GM12864 (cell line): ENCODE results near the gene ALDH7A1.

Source experiments
- DNase-seq: peaks from one replicate; pipeline ENCODE4 v3.0.0-alpha.2; 2011; ENCODE audit warnings: low read depth
- H3K4me3 ChIP-seq: 2 replicates; pipeline ENCODE4 v1.5.1; 2011; ENCODE audit warnings: mild to moderate bottlenecking, low read depth, low read length, control low read depth
- CTCF ChIP-seq: IDR thresholded peaks from 2 replicates; pipeline ENCODE4 v1.5.1; 2011; ENCODE audit warnings: low read depth, mild to moderate bottlenecking, moderate library complexity, low read length, control low read depth, inconsistent platforms; ENCODE audit errors: missing control alignments

The ALDH7A1 gene

GRCh38 chr5:126499853-126500342 is 95.1 kb downstream of the ALDH7A1 start:
- no peak overlapping the region for H3K4me3 ChIP-seq
- TF ChIP-seq CTCF, result peak; percentile 74
- peak; percentile 46 for DNase-seq

GRCh38 chr5:126499278-126499677 is 95.7 kb downstream of the ALDH7A1 start:
- no peak overlapping the region for H3K4me3 ChIP-seq
- DNase-seq, result no peak
- TF ChIP-seq CTCF, result no peak

- peak; percentile 21 for DNase-seq
- H3K4me3 ChIP-seq, result no peak overlapping the region
- no peak for TF ChIP-seq CTCF
Measured at GRCh38 chr5:126497506-126497905, 97.5 kb downstream of the ALDH7A1 start.

GRCh38 chr5:126494393-126494792 is 100.6 kb downstream of the ALDH7A1 start:
- no peak overlapping the region for H3K4me3 ChIP-seq
- no peak for TF ChIP-seq CTCF
- DNase-seq, result no peak

GRCh38 chr5:126492939-126493338 is 102.1 kb downstream of the ALDH7A1 start:
- DNase-seq, result no peak
- TF ChIP-seq CTCF, result peak; percentile 19
- H3K4me3 ChIP-seq, result no peak overlapping the region

- no peak for TF ChIP-seq CTCF
- no peak overlapping the region for H3K4me3 ChIP-seq
- DNase-seq, result no peak
Measured at GRCh38 chr5:126490167-126490940, 104.7 kb downstream of the ALDH7A1 start.

- no peak for DNase-seq
- H3K4me3 ChIP-seq, result no peak overlapping the region
- no peak for TF ChIP-seq CTCF
Measured at GRCh38 chr5:126488443-126489065, 106.5 kb downstream of the ALDH7A1 start.
